Kidney epithelial cell (primary cell): ENCODE measurements around the gene IMMP2L. TPM values are rescaled to one million over a fixed set of nuclear protein-coding genes. Genes with fewer than 3 reads are reported as not detected.

Source experiments
- DNase-seq: peaks from one replicate; pipeline ENCODE4 v3.0.0-alpha.2; 2010; ENCODE audit warnings: low read depth
- H3K27me3 ChIP-seq: 2 replicates; pipeline ENCODE4 v1.6.0; 2011; ENCODE audit warnings: low read length; ENCODE audit not compliant: control insufficient read depth, insufficient read depth
- H3K36me3 ChIP-seq: 2 replicates; pipeline ENCODE4 v1.5.1; 2011; ENCODE audit warnings: low read length; ENCODE audit not compliant: control insufficient read depth, insufficient read depth
- H3K4me3 ChIP-seq: 2 replicates; pipeline ENCODE4 v1.5.1; 2011; ENCODE audit warnings: low read depth, mild to moderate bottlenecking, control low read depth, low read length
- total RNA-seq: library from RNA; depleted of rRNA; stranded (reverse); fragments of >200 nt; gene quantifications from 2 replicates; pipeline ENCODE4 v1.2.3, GENCODE V29; 2015
- TF ChIP-seq, protein P1 (sequence below): IDR thresholded peaks from 2 replicates; pipeline ENCODE4 v1.5.1; 2011; ENCODE audit warnings: mild to moderate bottlenecking, moderate library complexity, low read length, control low read depth, inconsistent platforms; ENCODE audit not compliant: insufficient read depth, poor library complexity, severe bottlenecking

The IMMP2L gene
- total RNA-seq, 1 donor from 2014 or later = 30.8 TPM

DNA sequence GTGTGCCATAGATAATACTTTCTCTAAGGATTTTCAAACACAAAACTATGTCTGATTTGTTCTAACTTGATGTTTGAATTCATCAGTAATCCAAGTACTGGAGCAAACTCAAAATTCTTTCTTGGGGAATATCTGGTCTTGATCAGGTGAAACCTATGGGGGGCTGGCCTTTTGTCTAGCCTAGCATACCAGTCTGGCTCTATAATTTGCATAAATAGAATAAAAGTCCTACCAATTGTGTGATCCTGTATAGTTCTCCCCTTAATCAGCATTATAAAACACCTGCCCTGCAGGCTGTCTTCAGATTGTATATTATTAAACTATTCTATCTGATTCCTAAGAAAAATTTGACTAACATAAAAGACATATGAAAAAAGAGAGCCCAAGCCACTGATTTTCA, 705.2 kb downstream of the IMMP2L start:
- Histone ChIP-seq H3K27me3 (no peaks in the 10 kb centered on the region), H3K36me3 (no peaks in the 10 kb centered on the region), H3K4me3 (no peak overlapping the region)
- DNase-seq = no peak
- TF ChIP-seq, protein P1, sequence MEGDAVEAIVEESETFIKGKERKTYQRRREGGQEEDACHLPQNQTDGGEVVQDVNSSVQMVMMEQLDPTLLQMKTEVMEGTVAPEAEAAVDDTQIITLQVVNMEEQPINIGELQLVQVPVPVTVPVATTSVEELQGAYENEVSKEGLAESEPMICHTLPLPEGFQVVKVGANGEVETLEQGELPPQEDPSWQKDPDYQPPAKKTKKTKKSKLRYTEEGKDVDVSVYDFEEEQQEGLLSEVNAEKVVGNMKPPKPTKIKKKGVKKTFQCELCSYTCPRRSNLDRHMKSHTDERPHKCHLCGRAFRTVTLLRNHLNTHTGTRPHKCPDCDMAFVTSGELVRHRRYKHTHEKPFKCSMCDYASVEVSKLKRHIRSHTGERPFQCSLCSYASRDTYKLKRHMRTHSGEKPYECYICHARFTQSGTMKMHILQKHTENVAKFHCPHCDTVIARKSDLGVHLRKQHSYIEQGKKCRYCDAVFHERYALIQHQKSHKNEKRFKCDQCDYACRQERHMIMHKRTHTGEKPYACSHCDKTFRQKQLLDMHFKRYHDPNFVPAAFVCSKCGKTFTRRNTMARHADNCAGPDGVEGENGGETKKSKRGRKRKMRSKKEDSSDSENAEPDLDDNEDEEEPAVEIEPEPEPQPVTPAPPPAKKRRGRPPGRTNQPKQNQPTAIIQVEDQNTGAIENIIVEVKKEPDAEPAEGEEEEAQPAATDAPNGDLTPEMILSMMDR = no peak

DNA sequence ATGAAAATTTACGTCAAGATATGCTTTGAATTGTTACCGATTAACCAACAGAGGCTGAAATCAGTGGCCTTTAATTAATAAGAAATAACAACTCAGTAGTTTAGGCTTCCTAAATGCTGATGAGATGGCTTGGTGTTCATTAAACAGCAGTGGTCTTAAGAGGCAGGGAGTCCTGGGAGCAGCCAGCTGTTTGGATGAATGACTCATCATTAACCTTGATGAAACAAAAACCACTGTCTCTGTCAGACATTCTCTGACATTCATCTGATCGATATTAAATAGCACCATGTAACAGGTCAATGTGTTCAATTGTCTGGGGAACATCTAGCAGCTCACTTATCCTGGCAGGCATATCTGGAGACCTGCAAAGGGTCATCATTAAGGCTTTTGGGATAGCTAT, 705.6 kb downstream of the IMMP2L start:
- peak; percentile 19 for DNase-seq
- TF ChIP-seq, protein P1 = no peak
- Histone ChIP-seq H3K4me3 (no peak overlapping the region), H3K36me3 (no peaks in the 10 kb centered on the region), H3K27me3 (no peaks in the 10 kb centered on the region)

DNA sequence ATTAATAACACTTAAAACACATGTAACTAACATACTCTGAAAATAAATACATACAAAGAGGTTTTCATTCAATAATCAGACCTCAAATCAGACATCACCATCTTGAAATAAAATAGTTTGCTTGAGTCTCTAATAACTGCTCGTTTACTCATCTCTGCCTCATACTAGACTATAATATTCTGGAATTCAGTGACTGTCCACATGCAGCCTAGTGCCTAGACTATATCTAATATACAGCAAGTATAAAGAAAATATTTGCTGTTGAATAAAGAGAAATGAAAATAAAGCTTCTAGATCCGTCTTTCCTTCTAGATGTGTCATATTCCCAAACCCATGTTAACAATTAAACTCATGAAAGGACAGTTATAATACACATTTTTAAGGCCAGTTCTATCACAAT, 707.6 kb downstream of the IMMP2L start:
- TF ChIP-seq, protein P1 = no peak
- H3K27me3 ChIP-seq = no peaks in the 10 kb centered on the region
- DNase-seq = no peak
- H3K4me3 ChIP-seq = no peak overlapping the region
- H3K36me3 ChIP-seq = no peaks in the 10 kb centered on the region

DNA sequence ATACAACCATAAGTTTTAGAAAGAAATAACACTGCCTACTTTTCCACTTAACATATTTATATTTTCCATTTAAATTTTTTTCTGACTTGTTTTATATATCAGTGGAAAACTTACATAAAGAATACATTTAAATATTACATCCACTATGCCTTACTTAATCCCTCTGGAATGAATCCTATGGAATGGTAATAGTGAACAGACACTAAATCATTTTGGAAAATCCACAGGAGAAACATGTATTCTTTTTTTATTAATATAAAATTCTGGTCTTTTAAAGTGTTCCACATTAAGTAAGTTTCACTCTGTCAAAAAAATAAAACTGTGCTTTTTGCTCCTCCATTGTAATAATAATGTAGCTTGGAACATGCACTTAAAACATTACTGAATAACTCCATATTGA, 708.1 kb downstream of the IMMP2L start:
- DNase-seq = no peak
- H3K4me3 ChIP-seq = no peak overlapping the region
- TF ChIP-seq, protein P1 = no peak
- no peaks in the 10 kb centered on the region for H3K36me3 ChIP-seq
- H3K27me3 ChIP-seq = no peaks in the 10 kb centered on the region

DNA sequence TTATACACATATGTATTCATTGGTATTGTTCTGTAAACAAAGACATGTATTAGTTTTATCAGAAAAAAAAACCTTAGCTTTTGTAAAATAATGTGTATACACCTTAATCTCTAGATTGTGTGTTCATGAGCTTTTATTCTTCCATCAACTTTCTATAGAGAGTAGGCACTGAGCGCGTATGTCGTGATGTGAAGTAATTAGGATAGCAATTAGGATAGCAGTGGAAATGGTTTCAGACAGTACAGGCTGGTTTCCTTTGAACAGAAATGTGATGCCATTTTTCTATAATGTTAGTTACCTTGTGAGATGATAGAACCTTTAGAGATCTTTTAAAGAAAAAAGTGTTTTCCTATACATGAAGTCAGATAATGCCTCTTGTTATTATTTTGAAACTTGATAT, 709.0 kb downstream of the IMMP2L start:
- Histone ChIP-seq H3K4me3 (no peak overlapping the region), H3K36me3 (no peaks in the 10 kb centered on the region), H3K27me3 (no peaks in the 10 kb centered on the region)
- TF ChIP-seq, protein P1 = no peak
- DNase-seq = no peak

DNA sequence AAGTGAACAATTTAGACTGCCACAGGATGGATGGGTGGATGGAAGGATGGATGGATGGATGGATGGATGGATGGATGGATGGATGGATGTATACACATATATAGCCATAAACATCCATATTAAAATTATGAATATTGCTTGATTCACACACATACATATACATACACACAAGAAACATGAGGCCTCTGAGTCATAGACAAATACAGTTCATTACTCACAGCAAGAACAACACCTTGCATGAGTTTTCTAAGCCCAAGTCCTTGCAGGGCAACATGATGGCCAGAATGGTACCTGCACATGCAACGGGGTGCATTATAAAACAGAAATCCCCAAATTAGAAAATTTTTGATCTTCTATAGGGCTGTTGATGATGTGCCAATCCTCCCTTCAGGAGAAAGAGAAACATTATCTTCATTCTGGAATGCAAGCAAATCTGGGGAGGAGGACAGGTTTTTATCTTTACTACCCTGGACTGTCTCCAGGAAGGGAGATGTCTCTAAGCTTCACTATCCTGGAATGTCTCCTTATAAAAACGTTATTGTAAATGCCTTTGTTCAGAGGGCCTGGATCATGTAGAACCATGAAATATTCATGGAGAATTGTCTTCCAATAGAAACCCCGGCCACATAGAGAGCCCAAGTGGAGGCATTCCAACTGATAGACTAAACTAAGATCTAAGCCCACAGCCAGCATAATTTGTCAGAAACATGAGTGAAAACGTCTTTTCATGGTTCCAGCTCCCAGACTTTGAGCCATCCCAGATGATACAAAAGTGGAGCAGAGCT, 709.9 kb downstream of the IMMP2L start:
- Histone ChIP-seq H3K27me3 (no peaks in the 10 kb centered on the region), H3K36me3 (no peaks in the 10 kb centered on the region), H3K4me3 (no peak overlapping the region)
- no peak for DNase-seq
- TF ChIP-seq, protein P1 = no peak
